ENCODE data around the gene SPIC.

The SPIC gene

GRCh38 chr12:101536069-101536674 is 61.0 kb downstream of the SPIC start:
- no peak for DNase-seq
